B cell (primary cell): Measurements from ENCODE around the gene ADH6. TPM values are rescaled to one million over a fixed set of nuclear protein-coding genes. Genes with fewer than 3 reads are reported as not detected.

Experiments used
- ATAC-seq: fragments of 200-7000 bp; cut with Tn5 transposase; one replicate; pipeline ENCODE4 v1.10.0; 2021; ENCODE audit warnings: low read depth, mild to moderate bottlenecking, moderate number of reproducible peaks, moderate library complexity
- CTCF ChIA-PET: fragments of 350-600 bp; sonication (Branson Sonifier 250); formaldehyde crosslinking; loops from one replicate; lab custom pipeline; 2021; ENCODE audit warnings: antibody characterized with exemption, inconsistent platforms; lab: Charles Lee
- POLR2A ChIA-PET: fragments of 350-600 bp; sonication (Branson Sonifier 250); formaldehyde crosslinking; loops from one replicate; lab custom pipeline; 2021; ENCODE audit warnings: antibody characterized with exemption; lab: Charles Lee
- DNase-seq: peaks from one replicate; pipeline ENCODE4 v3.0.0; 2013
- H2AFZ ChIP-seq: 2 replicates; pipeline ENCODE4 v1.6.1; 2012; ENCODE audit warnings: mild to moderate bottlenecking, low read depth, low read length; ENCODE audit not compliant: insufficient read depth, poor library complexity, severe bottlenecking
- H3K27ac ChIP-seq, 2 donors: 1 replicate in 1 of 2; 2 replicates in 1 of 2; pipeline ENCODE4 v1.5.1; 2012 to 2013; ENCODE audit warnings: low read length in 2 of 2, mild to moderate bottlenecking in 2 of 2, moderate library complexity in 1 of 2
- H3K27me3 ChIP-seq, 4 experiments: fragments of 200-600 bp in 1 of 4; sonication (generic) in 1 of 4; replicated peaks in 1 of 4; 1 replicate in 2 of 4; 2 replicates in 2 of 4; pipeline versions ENCODE4 v1.6.1 to v1.7.0; 2013 to 2016; ENCODE audit warnings: low read length in 3 of 4, mild to moderate bottlenecking in 2 of 4, mixed read lengths in 1 of 4, moderate library complexity in 1 of 4; ENCODE audit not compliant: insufficient read depth in 4 of 4, control insufficient read depth in 3 of 4; ENCODE audit errors: control extremely low read depth in 1 of 4
- H3K36me3 ChIP-seq, 2 experiments: replicated peaks in 1 of 2; 1 replicate in 1 of 2; 2 replicates in 1 of 2; pipeline versions ENCODE4 v1.6.1 to v1.7.1; 2013; ENCODE audit warnings: low read length in 1 of 2; ENCODE audit not compliant: insufficient read depth in 2 of 2, control insufficient read depth in 1 of 2; ENCODE audit errors: control extremely low read depth in 1 of 2, extremely low read depth in 1 of 2
- H3K4me1 ChIP-seq, 2 donors: fragments of 200-600 bp in 1 of 2; sonication (generic) in 1 of 2; 1 replicate in 1 of 2; 2 replicates in 1 of 2; pipeline versions ENCODE4 v1.5.1 to v1.6.1; 2013 to 2017; ENCODE audit warnings: low read length in 2 of 2; ENCODE audit not compliant: control insufficient read depth in 2 of 2, insufficient read depth in 2 of 2
- H3K4me2 ChIP-seq: replicated peaks from 2 replicates; pipeline ENCODE3; 2012; ENCODE audit warnings: mild to moderate bottlenecking, low read depth, low read length; ENCODE audit not compliant: poor library complexity, severe bottlenecking
- H3K4me3 ChIP-seq, 5 experiments: fragments of 200-600 bp in 1 of 5; sonication (generic) in 1 of 5; 1 replicate in 3 of 5; 2 replicates in 2 of 5; pipeline versions ENCODE4 v1.5.1 to v1.7.0; 2011 to 2016; ENCODE audit warnings: low read length in 4 of 5, mild to moderate bottlenecking in 4 of 5, low read depth in 2 of 5, control low read depth in 1 of 5, moderate library complexity in 1 of 5; ENCODE audit not compliant: insufficient read depth in 1 of 5; ENCODE audit errors: control extremely low read depth in 1 of 5, extremely low read depth in 1 of 5
- H3K79me2 ChIP-seq: fragments of 200-600 bp; sonication (generic); one replicate; pipeline ENCODE4 v1.6.0; 2016; ENCODE audit warnings: low read length; ENCODE audit not compliant: control insufficient read depth, insufficient read depth
- H3K9ac ChIP-seq: fragments of 200-600 bp; sonication (generic); 2 replicates; pipeline ENCODE4 v1.6.1; 2017; ENCODE audit warnings: mild to moderate bottlenecking, low read length, moderate library complexity
- H3K9me3 ChIP-seq, 3 donors: one replicate each; pipeline versions ENCODE4 v1.6.1 to v1.7.1; 2013; ENCODE audit warnings: low read length in 2 of 3; ENCODE audit not compliant: control insufficient read depth in 2 of 3, insufficient read depth in 1 of 3; ENCODE audit errors: control extremely low read depth in 1 of 3
- H4K20me1 ChIP-seq: 2 replicates; pipeline ENCODE4 v1.6.0; 2012; ENCODE audit warnings: mild to moderate bottlenecking, low read length; ENCODE audit not compliant: insufficient read depth, control insufficient read depth, poor library complexity, severe bottlenecking
- H3K27ac Mint-ChIP-seq: one replicate; pipeline ENCODE4 v1.8.0; 2021; ENCODE audit warnings: mixed read lengths
- H3K27me3 Mint-ChIP-seq: one replicate; pipeline ENCODE4 v1.8.0; 2021; ENCODE audit warnings: mixed read lengths
- H3K4me1 Mint-ChIP-seq: one replicate; pipeline ENCODE4 v1.8.0; 2021; ENCODE audit warnings: mixed read lengths
- H3K4me3 Mint-ChIP-seq: one replicate; pipeline ENCODE4 v1.8.0; 2021; ENCODE audit warnings: mixed read lengths
- H3K9me3 Mint-ChIP-seq: one replicate; pipeline ENCODE4 v1.8.0; 2022; ENCODE audit warnings: mixed read lengths; ENCODE audit not compliant: insufficient read depth
- CTCF ChIP-seq: fragments of 200-600 bp; IDR thresholded peaks from one replicate; pipeline ENCODE4 v1.8.0; 2022; ENCODE audit warnings: antibody characterized with exemption, mild to moderate bottlenecking
- EZH2 ChIP-seq: IDR thresholded peaks from 2 replicates; pipeline ENCODE4 v1.6.1; 2012; ENCODE audit warnings: borderline replicate concordance, low read depth, mild to moderate bottlenecking, moderate library complexity, low read length; ENCODE audit not compliant: insufficient read depth, poor library complexity, severe bottlenecking
- WGBS: methylation state at CpG from one replicate; pipeline ENCODE4 v1.1.5; 2013; ENCODE audit warnings: missing lambda C conversion rate; ENCODE audit not compliant: insufficient coverage; 5-methylcytosine and 5-hydroxymethylcytosine counted together
- intact Hi-C: fragments of 100-400 bp; cut with micrococcal nuclease; formaldehyde crosslinking; loops from one replicate; pipeline ENCODE4 v1.10.0; 2022
- polyA plus RNA-seq: library from polyadenylated mRNA; depleted of rRNA; stranded (reverse); fragments of >200 nt; gene quantifications from 2 replicates; pipeline ENCODE4 v1.2.3, GENCODE V29; 2012
- total RNA-seq, 2 donors: library from RNA; stranded (reverse); fragments of 120-200 nt in 1 of 2; gene quantifications; 1 replicate in 1 of 2; 2 replicates in 1 of 2; pipeline versions ENCODE4 v1.2.3 to v1.2.4, GENCODE V29; 2013 to 2022

The ADH6 gene
- total and polyA plus RNA-seq, 2 donors (not counting 1 experiment from before 2014, with no cell fraction given) = not detected

- H3K4me1 ChIP-seq = no peaks in the 10 kb centered on the region
- Mint-ChIP-seq H3K9me3 (no peaks in the 10 kb centered on the region), H3K27me3 (no peaks in the 10 kb centered on the region), H3K4me3 (no peak overlapping the region), H3K27ac (no peak overlapping the region), H3K4me1 (no peaks in the 10 kb centered on the region)
- intact Hi-C loops = no loop called here
- no peaks in the 10 kb centered on the region for H3K79me2 ChIP-seq
- DNase-seq = no peak
- no peaks in the 10 kb centered on the region for H3K36me3 ChIP-seq
- no peak overlapping the region for H3K9ac ChIP-seq
- WGBS = 50% methylated on average over 1 of the region's 4 CpGs
- no peak for ATAC-seq
- no peaks in the 10 kb centered on the region for H4K20me1 ChIP-seq
- H2AFZ ChIP-seq = no peak overlapping the region
- no peaks in the 10 kb centered on the region for H3K27me3 ChIP-seq
- H3K27ac ChIP-seq = no peak overlapping the region
- no peak overlapping the region for H3K4me3 ChIP-seq
- CTCF ChIA-PET = interaction anchor here (0.8 kb wide), 1 partner anchor 54 kb away, joined by 3 read pairs; no protein-coding TSS in a partner anchor
- no peaks in the 10 kb centered on the region for H3K9me3 ChIP-seq
- H3K4me2 ChIP-seq = no peak overlapping the region
- TF ChIP-seq CTCF (no peak), EZH2 (no peak)
- POLR2A ChIA-PET = no interaction called here
Measured at GRCh38 chr4:99207069-99207743, 11.8 kb downstream of the ADH6 start.

GRCh38 chr4:99205153-99205979 is 13.7 kb downstream of the ADH6 start:
- ChIA-PET POLR2A (interaction anchor here (0.5 kb wide), 1 partner anchor 117 kb away, joined by 3 read pairs; the partner anchor contains the start of gene ADH5), CTCF (no interaction called here)
- no peaks in the 10 kb centered on the region for H3K4me1 Mint-ChIP-seq
- H3K27me3 ChIP-seq = no peaks in the 10 kb centered on the region
- H4K20me1 ChIP-seq = no peaks in the 10 kb centered on the region
- no peaks in the 10 kb centered on the region for H3K79me2 ChIP-seq
- no peaks in the 10 kb centered on the region for H3K9me3 ChIP-seq
- no peak overlapping the region for H3K27ac Mint-ChIP-seq
- H3K4me3 Mint-ChIP-seq = no peak overlapping the region
- intact Hi-C loops = no loop called here
- H3K4me1 ChIP-seq = no peaks in the 10 kb centered on the region
- ATAC-seq (no peak), DNase-seq (no peak)
- no peaks in the 10 kb centered on the region for H3K9me3 Mint-ChIP-seq
- H2AFZ ChIP-seq = no peak overlapping the region
- no peak overlapping the region for H3K4me2 ChIP-seq
- WGBS = no CpG with 5 or more reads among the region's 5 CpGs
- H3K27ac ChIP-seq = no peak overlapping the region
- no peak overlapping the region for H3K4me3 ChIP-seq
- TF ChIP-seq EZH2 (no peak), CTCF (no peak)
- H3K36me3 ChIP-seq = no peaks in the 10 kb centered on the region
- H3K27me3 Mint-ChIP-seq = no peaks in the 10 kb centered on the region
- no peak overlapping the region for H3K9ac ChIP-seq
